Neutrophil (primary cell): Measurements from ENCODE around the gene CCSER2.
"Not testable (repeated sequence)": the region's sequence is repeated elsewhere in the genome, so short reads cannot be mapped to it uniquely, and the experiment has no call there.

Source experiments
- H3K27ac ChIP-seq: fragments of 200-600 bp; sonication (generic); 2 replicates; pipeline ENCODE4 v1.5.1; 2016; ENCODE audit warnings: mild to moderate bottlenecking, moderate library complexity
- H3K27me3 ChIP-seq: fragments of 200-600 bp; sonication (generic); 2 replicates; pipeline ENCODE4 v1.6.0; 2016; ENCODE audit warnings: mild to moderate bottlenecking
- H3K36me3 ChIP-seq: fragments of 200-600 bp; sonication (generic); 2 replicates; pipeline ENCODE4 v1.5.1; 2017
- H3K4me1 ChIP-seq, 2 experiments: fragments of 200-600 bp in 1 of 2; sonication (generic) in 1 of 2; 1 replicate in 1 of 2; 2 replicates in 1 of 2; pipeline versions ENCODE4 v1.5.1 to v1.6.1; 2013 to 2016; ENCODE audit warnings: low read depth in 1 of 2, low read length in 1 of 2, mild to moderate bottlenecking in 1 of 2, moderate library complexity in 1 of 2; ENCODE audit not compliant: control insufficient read depth in 1 of 2, insufficient read depth in 1 of 2
- H3K4me3 ChIP-seq, 2 experiments: fragments of 200-600 bp in 1 of 2; sonication (generic) in 1 of 2; 1 replicate in 1 of 2; 2 replicates in 1 of 2; pipeline ENCODE4 v1.5.1; 2013 to 2016; ENCODE audit warnings: low read depth in 1 of 2, low read length in 1 of 2, mild to moderate bottlenecking in 1 of 2, moderate library complexity in 1 of 2
- H3K9me3 ChIP-seq: fragments of 200-600 bp; sonication (generic); 2 replicates; pipeline ENCODE4 v1.5.1; 2016
- TF ChIP-seq, protein P1 (sequence below): fragments of 200-600 bp; sonication (generic); IDR thresholded peaks from 2 replicates; pipeline ENCODE4 v1.5.1; 2016; ENCODE audit warnings: antibody characterized with exemption

CCSER2 gene

DNA sequence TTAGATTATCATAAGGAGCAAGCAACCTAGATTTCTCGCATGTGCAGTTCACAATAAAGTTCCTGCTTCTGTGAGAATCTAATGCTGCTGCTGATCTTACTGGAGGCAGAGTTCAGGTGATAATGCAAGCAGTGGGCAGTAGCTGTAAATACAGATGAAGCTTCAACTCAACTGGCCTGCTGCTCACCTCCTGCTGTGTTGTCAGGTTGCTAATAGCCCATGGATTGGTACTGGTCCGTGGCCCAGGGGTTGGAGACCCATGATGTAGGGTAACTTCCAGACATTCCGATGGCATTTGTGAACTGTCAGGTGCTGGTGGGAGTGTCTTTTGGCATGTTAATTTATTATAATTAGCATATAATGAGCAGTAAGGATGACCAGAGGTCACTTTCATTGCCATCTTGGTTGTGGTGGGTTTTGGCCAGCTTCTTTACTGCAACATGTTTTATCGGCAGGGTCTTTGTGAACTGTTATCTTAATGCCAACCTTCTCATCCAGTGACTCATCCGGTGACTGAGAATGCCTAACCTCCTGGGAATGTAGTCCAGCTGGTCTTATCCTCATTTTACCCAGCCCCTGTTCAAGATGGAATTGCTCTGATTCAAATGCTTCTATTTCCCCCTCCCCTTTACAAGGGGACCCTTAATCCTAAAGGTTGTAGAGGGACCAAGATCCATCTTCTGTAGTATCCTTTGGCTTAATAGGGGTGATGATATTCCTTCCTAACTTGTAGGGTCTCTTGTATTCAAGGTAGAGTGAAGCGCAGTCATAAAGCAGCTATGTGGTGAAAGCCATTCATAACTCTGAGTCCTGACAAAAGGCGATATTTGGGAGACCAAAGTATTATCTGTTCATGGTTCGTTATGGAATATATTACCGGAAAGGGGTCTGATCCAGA lies 165.8 kb downstream of the CCSER2 start:
- Histone ChIP-seq H3K36me3 (no peaks in the 10 kb centered on the region), H3K9me3 (no peaks in the 10 kb centered on the region), H3K4me1 (no peaks in the 10 kb centered on the region), H3K4me3 (no peak overlapping the region), H3K27ac (no peak overlapping the region), H3K27me3 (no peaks in the 10 kb centered on the region)
- TF ChIP-seq, protein P1, sequence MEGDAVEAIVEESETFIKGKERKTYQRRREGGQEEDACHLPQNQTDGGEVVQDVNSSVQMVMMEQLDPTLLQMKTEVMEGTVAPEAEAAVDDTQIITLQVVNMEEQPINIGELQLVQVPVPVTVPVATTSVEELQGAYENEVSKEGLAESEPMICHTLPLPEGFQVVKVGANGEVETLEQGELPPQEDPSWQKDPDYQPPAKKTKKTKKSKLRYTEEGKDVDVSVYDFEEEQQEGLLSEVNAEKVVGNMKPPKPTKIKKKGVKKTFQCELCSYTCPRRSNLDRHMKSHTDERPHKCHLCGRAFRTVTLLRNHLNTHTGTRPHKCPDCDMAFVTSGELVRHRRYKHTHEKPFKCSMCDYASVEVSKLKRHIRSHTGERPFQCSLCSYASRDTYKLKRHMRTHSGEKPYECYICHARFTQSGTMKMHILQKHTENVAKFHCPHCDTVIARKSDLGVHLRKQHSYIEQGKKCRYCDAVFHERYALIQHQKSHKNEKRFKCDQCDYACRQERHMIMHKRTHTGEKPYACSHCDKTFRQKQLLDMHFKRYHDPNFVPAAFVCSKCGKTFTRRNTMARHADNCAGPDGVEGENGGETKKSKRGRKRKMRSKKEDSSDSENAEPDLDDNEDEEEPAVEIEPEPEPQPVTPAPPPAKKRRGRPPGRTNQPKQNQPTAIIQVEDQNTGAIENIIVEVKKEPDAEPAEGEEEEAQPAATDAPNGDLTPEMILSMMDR: no peak

DNA sequence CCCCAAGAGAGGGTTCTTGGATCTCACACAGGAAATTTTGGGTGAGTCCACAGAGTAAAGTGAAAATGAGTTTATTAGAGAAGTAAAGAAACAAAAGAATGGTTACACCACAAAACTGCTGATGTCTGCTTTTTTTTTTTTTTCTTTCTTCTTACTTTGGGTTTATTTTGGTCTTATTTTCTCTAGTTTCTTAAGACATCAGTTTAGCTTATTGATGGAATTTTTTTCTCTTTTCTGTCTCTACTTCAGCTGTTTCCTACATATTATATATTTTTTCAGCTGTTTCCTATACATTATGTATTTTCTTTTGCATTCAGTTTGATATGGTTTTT lies 166.4 kb downstream of the CCSER2 start:
- Histone ChIP-seq H3K36me3 (no peaks in the 10 kb centered on the region), H3K27me3 (no peaks in the 10 kb centered on the region), H3K4me3 (no peak overlapping the region), H3K27ac (no peak overlapping the region), H3K9me3 (no peaks in the 10 kb centered on the region), H3K4me1 (no peaks in the 10 kb centered on the region)
- TF ChIP-seq, protein P1: no peak

DNA sequence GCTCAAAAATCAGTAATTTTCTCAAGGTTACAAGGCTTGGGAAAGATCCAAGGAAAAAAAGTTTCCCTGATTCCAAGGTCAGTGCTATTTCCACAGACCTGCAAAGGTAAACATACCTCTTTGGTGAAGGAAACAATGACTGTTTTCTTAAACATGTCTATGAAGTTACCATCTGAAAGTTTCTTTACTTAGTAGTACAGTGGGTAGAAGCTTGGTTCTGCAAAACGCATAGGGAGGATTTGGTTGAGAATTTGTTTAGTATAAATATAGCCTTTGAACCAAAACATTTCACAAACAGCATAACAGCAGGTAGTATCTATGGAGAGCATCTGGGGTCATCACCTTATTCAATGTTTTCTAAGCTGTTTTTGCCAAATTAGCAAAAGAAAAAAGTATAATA lies 169.6 kb downstream of the CCSER2 start:
- Histone ChIP-seq H3K9me3 (no peaks in the 10 kb centered on the region), H3K4me3 (no peak overlapping the region), H3K36me3 (no peaks in the 10 kb centered on the region), H3K27ac (no peak overlapping the region), H3K4me1 (no peaks in the 10 kb centered on the region), H3K27me3 (no peaks in the 10 kb centered on the region)
- TF ChIP-seq, protein P1: no peak

DNA sequence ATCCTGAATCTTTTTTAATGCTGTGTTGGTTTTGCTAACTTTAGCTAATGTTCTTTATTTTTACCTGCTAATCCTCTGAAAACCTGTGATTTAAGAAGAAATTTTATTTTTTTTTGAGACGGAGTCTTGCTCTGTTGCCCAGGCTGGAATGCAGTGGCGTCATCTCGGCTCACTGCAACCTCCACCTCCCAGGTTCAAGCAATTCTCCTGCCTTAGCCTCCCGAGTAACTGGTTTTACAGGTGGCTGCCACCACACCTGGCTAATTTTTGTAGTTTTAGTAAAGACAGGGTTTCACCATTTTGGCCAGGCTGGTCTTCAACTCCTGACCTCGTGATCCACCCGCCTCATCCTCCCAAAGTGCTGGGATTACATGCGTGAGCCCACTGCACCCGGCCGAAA lies 170.7 kb downstream of the CCSER2 start:
- H3K27ac ChIP-seq, H3K4me1 ChIP-seq, H3K4me3 ChIP-seq, H3K36me3 ChIP-seq, H3K9me3 ChIP-seq, H3K27me3 ChIP-seq: not testable (repeated sequence)

DNA sequence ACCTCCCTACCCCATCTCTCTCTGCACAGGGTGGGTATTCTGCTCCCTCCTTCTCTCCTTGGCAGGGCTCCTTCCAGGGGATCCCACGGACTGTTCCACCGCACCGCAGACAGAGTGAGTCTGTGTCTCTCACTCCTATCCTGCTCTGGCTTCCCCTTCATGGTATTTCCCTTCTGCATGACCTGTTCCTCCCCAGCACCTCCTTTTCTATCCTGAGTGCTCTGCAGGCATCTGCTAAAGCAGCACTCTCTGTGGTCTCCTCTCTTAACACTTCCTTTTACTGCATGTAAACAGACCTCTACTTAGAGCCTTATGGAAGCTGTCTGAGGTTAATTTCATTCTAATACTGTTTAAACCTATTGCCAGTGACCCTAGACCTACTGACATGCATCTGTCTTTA lies 171.5 kb downstream of the CCSER2 start:
- Histone ChIP-seq H3K27ac (no peak overlapping the region), H3K4me3 (no peak overlapping the region), H3K27me3 (no peaks in the 10 kb centered on the region), H3K9me3 (no peaks in the 10 kb centered on the region), H3K36me3 (no peaks in the 10 kb centered on the region), H3K4me1 (no peaks in the 10 kb centered on the region)
- TF ChIP-seq, protein P1: no peak

DNA sequence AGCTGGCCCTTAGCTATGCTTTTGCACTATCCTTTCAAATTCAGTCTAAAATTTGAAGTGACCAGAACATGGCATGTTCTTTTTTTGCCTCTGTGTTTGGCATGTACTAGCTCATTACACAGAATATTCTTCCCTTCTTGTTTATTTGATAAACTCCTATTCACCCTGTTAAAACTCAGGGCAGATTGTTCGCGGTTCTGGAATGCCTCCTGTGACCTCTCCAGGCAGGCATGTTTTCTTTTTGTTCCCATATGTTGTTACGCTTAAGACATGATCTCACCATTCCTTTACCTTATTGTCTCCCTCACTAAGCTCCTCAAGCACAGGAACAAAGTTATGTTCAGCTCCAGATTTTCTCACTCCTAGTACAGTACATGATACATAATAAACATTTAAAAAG lies 181.7 kb downstream of the CCSER2 start:
- no peaks in the 10 kb centered on the region for H3K9me3 ChIP-seq
- H3K27ac ChIP-seq: no peak overlapping the region
- H3K27me3 ChIP-seq: no peaks in the 10 kb centered on the region
- TF ChIP-seq, protein P1: no peak
- no peak overlapping the region for H3K4me3 ChIP-seq
- no peaks in the 10 kb centered on the region for H3K4me1 ChIP-seq
- H3K36me3 ChIP-seq: peaks cover 15% of the 10 kb centered on the region
